HG02852 (cell line): ENCODE results near the gene ASH1L.
"Not testable (repeated sequence)": the region's sequence is repeated elsewhere in the genome, so short reads cannot be mapped to it uniquely, and the experiment has no call there.

Experiments used
- ATAC-seq: cut with Tn5 transposase; IDR thresholded peaks from one replicate; pipeline ENCODE4 v1.9.1; 2021; ENCODE audit warnings: mild to moderate bottlenecking, moderate library complexity; ENCODE audit not compliant: unreplicated experiment

Gene ASH1L

GRCh38 chr1:155455588-155456195 is 106.9 kb downstream of the ASH1L start:
- no peak for ATAC-seq

- no peak for ATAC-seq
Observed at GRCh38 chr1:155454096-155454495, 108.5 kb downstream of the ASH1L start.

GRCh38 chr1:155453141-155453540 is 109.5 kb downstream of the ASH1L start:
- no peak for ATAC-seq

DNA sequence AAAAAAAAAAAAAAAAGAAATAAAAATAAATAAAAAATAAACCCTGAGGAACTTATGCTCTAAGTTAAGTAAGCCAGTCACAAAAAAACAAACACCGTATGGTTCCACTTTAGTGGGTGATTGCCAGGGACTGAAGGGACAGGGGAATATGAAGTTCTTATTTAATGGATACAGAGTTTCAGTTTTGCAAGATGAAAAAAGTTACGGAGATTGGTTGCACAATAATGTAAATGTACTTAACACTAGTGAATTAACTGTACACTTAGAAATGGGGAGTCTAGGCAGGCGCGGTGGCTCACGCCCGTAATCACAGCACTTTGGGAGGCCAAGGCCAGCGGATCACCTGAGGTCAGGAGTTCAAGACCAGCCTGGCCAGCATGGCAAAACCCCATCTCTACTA is 111.4 kb downstream of the ASH1L start:
- ATAC-seq: no peak

- ATAC-seq: not testable (repeated sequence)
Observed at GRCh38 chr1:155442431-155442830, 120.2 kb downstream of the ASH1L start.

GRCh38 chr1:155437405-155437804 is 125.2 kb downstream of the ASH1L start:
- ATAC-seq: no peak

DNA sequence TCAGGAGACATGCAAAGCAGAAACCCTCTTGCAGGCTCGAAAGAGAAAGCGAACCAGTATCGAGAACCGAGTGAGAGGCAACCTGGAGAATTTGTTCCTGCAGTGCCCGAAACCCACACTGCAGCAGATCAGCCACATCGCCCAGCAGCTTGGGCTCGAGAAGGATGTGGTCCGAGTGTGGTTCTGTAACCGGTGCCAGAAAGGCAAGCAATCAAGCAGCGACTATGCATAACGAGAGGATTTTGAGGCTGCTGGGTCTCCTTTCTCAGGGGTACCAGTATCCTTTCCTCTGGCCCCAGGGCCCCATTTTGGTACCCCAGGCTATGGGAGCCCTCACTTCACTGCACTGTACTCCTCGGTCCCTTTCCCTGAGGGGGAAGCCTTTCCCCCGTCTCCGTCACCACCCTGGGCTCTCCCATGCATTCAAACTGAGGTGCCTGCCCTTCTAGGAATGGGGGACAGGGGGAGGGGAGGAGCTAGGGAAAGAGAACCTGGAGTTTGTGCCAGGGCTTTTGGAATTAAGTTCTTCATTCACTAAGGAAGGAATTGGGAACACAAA is 128.7 kb downstream of the ASH1L start:
- not testable (repeated sequence) for ATAC-seq

DNA sequence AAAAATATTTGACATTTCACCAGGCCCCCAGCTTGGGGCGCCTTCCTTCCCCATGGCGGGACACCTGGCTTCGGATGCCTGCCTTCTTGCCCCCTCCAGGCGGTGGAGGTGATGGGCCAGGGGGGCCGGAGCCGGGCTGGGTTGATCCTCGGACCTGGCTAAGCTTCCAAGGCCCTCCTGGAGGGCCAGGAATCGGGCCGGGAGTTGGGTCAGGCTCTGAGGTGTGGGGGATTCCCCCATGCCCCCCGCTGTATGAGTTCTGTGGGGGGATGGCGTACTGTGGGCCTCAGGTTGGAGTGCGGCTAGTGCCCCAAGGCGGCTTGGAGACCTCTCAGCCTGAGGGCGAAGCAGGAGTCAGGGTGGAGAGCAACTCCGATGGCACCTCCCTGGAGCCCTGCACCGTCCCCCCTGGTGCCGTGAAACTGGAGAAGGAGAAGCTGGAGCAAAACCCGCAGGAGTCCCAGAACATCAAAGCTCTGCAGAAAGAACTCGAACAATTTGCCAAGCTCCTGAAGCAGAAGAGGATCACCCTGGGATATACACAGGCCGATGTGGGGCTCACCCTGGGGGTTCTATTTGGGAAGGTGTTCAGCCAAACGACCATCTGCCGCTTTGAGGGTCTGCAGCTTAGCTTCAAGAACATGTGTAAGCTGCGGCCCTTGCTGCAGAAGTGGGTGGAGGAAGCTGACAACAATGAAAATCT is 129.3 kb downstream of the ASH1L start:
- ATAC-seq: not testable (repeated sequence)

GRCh38 chr1:155424091-155424490 is 138.5 kb downstream of the ASH1L start:
- ATAC-seq: no peak

DNA sequence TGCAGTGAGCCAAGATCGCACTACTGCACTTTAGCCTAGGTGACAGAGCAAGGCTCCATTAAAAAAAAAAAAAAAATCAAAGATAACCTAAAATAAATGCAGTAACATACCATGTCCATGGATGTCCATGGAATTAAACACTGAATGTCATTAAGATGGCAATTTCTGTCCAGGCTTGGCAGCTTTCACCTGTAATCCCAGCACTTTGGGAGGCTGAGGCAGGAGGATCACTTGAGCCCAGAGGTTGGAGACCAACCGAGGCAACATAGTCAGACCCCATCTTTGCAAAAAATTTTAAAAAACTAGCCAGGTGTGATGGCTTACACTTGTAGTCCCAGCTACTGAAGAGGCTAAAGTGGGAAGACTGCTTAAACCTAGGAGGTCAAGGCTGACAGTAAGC is 141.8 kb downstream of the ASH1L start:
- ATAC-seq: no peak

DNA sequence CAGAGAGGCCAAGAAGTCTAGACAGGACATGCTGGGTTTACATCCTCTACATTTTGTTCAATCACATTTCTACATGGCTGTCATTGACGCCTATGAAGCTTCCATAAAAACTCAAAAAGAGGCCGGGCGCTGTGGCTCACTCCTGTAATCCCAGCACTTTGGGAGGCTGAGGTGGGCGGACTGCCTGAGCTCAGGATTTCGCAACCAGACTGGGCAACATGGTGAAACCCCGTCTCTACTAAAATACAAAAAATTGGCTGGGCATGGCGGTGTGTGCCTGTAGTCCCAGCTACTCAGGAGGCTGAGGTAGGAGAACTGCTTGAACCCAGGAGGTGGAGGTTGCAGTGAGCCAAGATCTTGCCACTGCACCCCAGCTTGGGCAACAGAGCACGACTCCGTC is 150.8 kb downstream of the ASH1L start:
- ATAC-seq: not testable (repeated sequence)

DNA sequence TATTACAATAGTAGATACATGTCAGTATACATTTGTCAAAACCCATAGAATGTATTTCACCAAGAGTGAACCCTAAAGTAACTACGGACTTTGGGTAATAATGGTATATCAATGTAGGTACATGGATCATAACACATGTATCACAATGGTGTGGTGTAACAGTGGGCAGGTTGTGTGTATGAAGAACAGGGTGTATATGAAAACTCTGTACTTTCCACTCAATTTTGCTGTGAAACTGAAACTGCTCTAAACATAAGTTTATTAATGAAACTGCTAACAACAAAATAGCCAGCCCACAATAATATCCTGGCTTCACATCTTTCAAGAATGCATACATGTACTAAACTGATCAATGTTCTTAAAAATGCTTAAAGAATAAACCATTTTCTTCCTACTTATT is 151.7 kb downstream of the ASH1L start:
- no peak for ATAC-seq

GRCh38 chr1:155396874-155397476 is 165.6 kb downstream of the ASH1L start:
- ATAC-seq: no peak

DNA sequence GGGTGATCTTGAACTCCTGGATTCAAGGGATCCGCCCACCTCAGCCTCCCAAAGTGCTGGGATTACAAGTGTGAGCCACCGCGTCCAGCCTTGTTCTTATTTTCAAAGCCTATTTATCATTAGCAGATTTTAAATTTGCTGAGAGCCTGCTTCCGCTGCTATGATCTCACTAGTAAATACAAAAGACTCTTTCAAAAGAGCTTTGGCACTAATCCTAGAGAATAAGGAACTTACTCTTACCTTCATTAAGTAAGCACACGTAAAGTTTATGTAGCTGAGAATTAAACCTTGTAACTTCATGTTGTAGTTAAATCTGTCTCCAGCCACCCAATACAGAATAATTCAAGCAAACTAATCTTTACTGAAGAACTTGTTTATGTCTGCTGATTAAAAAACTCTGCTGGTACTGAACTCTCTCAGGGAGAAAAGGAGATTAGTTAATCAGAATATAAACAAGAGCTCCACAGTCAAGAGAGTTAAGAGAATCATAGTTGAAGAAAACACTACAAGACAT is 169.6 kb downstream of the ASH1L start:
- ATAC-seq: no peak

DNA sequence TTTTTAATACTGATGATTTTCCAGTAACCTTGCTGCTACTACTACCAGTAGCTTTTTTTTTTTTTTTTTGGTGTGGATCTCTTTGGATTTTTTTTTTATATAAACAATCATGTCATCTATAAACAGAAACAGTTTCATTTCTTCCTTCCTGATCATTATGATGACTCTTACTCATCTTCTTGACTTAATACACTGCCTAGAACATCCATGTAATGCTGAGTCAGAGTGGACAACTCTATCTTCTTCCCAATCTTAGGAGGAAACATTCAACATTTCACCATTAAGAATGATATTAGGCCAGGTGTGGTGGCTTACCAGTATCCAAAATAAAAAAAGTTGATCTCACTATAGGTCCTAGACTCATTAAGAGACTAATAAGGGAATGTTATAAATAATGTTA is 172.8 kb downstream of the ASH1L start:
- ATAC-seq: no peak

GRCh38 chr1:155385836-155386235 is 176.8 kb downstream of the ASH1L start:
- not testable (repeated sequence) for ATAC-seq

DNA sequence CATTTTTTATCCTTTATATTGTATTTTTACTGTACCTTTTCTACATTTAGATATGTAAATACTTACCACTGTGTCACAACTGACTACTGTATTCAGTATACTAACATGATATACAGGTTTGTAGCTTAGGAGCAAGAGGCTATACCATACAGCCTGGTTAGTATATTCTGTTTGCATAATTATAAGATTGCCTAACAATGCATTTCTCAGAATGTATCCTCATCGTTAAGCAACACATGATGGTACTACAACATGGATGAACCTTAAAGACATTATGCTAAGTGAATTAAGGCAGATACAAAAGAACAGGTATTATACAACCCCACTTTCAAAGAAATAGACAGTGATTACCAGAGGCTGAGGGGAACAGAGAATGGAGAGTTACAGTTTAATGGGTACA is 179.2 kb downstream of the ASH1L start:
- no peak for ATAC-seq

- no peak for ATAC-seq
Observed at GRCh38 chr1:155379631-155380090, 182.9 kb downstream of the ASH1L start.

DNA sequence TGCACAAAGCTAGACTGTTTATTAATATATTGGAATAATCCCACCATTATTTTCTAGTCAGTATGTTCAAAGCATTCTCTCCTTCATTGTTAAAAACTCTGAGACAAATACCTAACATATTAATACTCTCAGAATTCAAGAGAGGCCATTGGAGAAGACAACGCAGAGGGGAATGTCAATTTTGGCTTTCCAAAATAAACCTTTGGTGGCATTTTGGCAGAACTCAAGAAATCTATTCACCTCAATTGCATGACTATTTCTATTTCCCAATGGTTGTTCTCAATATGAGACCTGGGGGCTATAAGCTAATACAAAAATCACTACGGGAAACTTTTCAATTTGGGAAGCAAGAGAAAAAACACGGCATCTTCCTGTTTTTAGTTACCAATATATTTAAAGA is 183.4 kb downstream of the ASH1L start:
- no peak for ATAC-seq

- no peak for ATAC-seq
Observed at GRCh38 chr1:155360051-155360450, 202.6 kb downstream of the ASH1L start.

DNA sequence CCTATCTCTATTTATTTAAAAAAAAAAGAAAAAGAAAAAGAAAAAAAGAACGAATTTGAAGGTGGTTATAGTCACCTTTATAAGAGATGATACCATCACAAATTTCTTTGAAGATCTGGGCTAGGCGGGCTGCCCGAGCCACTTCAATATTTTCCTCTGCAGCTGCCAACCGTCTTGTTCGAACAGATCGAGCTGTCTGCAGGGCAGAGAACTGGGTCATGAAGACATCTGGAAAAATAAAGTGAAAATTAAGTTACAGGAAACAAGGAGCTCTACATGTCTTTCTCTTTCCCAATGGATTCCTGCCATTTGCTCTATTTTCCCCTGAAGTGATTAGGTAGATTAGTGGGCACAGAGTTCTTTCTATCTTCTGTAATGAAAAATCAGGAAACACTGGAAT is 210.0 kb downstream of the ASH1L start:
- no peak for ATAC-seq

DNA sequence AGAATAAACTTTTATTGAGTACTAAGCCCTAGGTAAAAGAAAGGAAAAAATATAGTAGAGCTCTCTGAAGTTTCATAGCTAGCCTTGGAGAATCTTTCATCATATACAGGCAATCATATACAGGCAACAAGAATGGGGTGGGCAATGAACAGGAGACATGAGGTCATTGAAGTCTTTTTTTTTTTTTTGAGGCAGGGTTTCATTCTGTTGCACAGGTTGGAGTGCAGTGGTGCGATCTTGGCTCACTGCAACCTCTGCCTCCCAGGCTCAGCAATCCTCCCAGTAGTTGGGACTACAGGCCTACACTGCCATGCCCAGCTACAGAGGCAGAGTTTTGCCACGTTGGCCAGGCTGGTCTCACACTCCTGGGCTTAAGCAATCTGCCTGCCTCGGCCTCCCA is 219.8 kb downstream of the ASH1L start:
- no peak for ATAC-seq
